Natural killer cell treated with Interleukin-12 subunit alpha and Interleukin-12 subunit beta and Interleukin-15 and Interleukin-18, amount 100 ng/mL, for 72 hours (primary cell): Measurements from ENCODE around the gene BCAS2. TPM values are rescaled to one million over a fixed set of nuclear protein-coding genes. Genes with fewer than 3 reads are reported as not detected.

Experiments
- total RNA-seq, 2 donors: library from RNA; stranded (reverse); gene quantifications; one replicate each; pipeline ENCODE4 v1.2.3, GENCODE V29; 2022

BCAS2 gene
- total RNA-seq, 2 donors from 2014 or later: 34.7 to 44.2 TPM

Other genes starting within 250 kb of the BCAS2 start
- gene TRIM33, start 70.4 kb downstream of the BCAS2 start, total RNA-seq: 10 to 100 TPM; 48.1 to 55.7 TPM
- gene DENND2C, start 88.4 kb upstream of the BCAS2 start, total RNA-seq: 1 to 10 TPM in 1 of 2 donors, under 1 TPM in 1; 0.81 to 1.2 TPM
- not detected for gene AMPD1, start 113.9 kb upstream of the BCAS2 start, total RNA-seq
- 10 to 100 TPM; 51.9 to 63.2 TPM for gene NRAS, start 135.2 kb upstream of the BCAS2 start, total RNA-seq
- 100 to 1,000 TPM; 408 to 410 TPM for gene CSDE1, start 176.4 kb upstream of the BCAS2 start, total RNA-seq
- 10 to 100 TPM; 72.5 to 74.4 TPM for gene SIKE1, start 199.1 kb upstream of the BCAS2 start, total RNA-seq